ENCODE data around the gene FER. TPM values are rescaled to one million over a fixed set of nuclear protein-coding genes. Genes with fewer than 3 reads are reported as not detected.

FER gene
- total and polyA plus RNA-seq, 9 of the 15 experiments (the other 6 are each of a cell fraction or from before 2014, with no cell fraction given) = 6.7 to 18.2 (median 8.9) TPM

- TF ChIP-seq CHD7 (IDR thresholded peaks at IDR 0.05; ENCODE audit: low read depth, low read length) (no peak), ZBTB17 (CRISPR knock-in tag; IDR thresholded peaks at IDR 0.05) (no peak), MGA (IDR thresholded peaks at IDR 0.05) (0 out of 2 replicates have a peak, but pooled peaks have one; percentile 8)
Measured at GRCh38 chr5:108728566-108729241, 19.0 kb upstream of the FER start (continued).
